SW 1271 (cell line): ENCODE measurements around the gene CYP2C19.
"Not testable (repeated sequence)": the region's sequence is repeated elsewhere in the genome, so short reads cannot be mapped to it uniquely, and the experiment has no call there.

Source experiments
- DNase-seq, 2 experiments: peaks; one replicate each; lab custom pipeline; 2025; lab: John Stamatoyannopoulos, UW

The CYP2C19 gene

DNA sequence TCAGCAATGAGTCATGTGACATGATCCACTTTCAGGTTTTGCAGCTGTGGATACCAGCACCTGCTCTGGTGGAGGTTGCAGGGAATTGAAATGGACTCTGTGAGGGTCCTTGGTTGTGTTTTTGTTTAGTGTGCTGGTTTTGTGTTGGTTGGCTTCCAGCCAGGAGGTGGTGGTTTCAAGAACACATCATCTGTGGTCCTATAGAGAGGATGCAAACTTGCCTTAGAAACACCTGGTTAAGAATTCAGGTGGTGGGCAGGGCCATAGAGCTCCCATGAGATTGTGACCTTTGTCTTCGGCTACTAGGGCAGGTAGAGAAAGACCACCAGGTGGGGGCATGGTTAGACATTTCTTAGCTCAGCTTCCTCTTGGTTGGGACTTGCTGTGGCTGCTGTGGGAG is 116.7 kb downstream of the CYP2C19 start:
- no peak for DNase-seq

DNA sequence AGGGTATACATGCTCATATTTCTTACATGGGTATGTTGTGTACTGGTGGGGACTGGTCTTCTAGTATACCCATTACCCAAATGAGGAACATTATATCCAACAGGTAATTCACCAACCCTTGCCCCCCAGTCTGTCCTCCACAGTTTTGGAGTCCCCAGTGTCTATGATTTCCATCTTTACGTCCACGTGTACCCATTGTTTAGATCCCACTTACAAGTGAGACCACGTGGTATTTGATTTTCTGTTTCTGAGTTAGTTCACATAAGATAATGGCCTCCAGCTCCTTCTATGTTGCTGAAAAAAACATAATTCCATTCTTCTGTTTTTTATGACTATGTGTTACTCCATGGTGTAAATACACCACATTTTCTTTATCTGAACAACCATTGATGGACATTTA is 126.6 kb downstream of the CYP2C19 start:
- no peak for DNase-seq

GRCh38 chr10:94890264-94891022 is 128.0 kb downstream of the CYP2C19 start:
- DNase-seq: no peak

- not testable (repeated sequence) for DNase-seq
These were observed 135.9 kb downstream of the CYP2C19 start for GRCh38 chr10:94898414-94898813.

DNA sequence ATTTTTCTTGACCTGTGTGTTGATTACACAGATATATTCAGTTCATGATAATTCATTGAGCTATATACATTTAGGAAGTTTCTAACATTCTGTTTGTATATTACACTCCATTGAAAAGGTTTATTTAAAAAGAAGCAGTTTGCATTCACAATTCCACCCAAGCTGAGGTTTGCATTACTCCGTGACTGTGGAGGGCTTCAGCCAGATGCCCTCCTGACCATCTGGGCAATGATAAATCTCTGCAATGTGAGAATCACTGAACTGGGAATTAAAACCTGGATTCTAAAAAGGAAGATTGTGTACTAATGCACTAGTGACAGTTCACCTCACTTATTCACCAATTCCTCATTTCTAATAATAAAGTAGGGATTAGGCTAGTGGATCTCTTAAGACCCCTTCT is 139.6 kb downstream of the CYP2C19 start:
- DNase-seq: no peak

DNA sequence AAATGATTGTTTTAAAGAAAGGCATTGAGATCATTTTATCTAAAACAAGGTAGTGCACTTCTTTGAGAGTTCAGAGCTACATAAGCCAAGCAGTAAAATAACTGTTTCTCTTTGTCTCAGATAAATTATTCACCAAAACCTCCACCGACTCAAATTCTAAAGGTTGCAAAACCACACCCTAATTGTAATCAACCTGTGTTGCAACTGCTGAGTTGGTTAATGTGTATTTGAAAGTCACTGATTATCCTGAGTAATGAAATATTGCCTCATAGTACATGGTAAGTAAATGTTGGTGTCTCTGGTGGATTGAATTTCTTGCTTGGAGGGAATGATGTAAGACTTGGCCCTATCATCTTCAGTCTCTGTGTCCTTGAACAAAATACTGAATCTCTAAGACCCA is 140.1 kb downstream of the CYP2C19 start:
- no peak for DNase-seq
